Activated naive CD4-positive, alpha-beta T cell (primary cell): ENCODE data around the gene DGKI.

Source experiments
- DNase-seq, 4 experiments: peaks; one replicate each; lab custom pipeline; 2025; lab: John Stamatoyannopoulos, UW

DGKI gene

GRCh38 chr7:137345799-137346449 lies 500.9 kb downstream of the DGKI start:
- DNase-seq: no peak

- DNase-seq: no peak
Observed at GRCh38 chr7:137343281-137343841, 503.4 kb downstream of the DGKI start, which contains the start of gene PTN. TSS of gene PTN (minus strand) at chr7:137343733. CDS start at chr7:137254973, 88,760 bp downstream.

- no peak for DNase-seq
Observed at GRCh38 chr7:137342828-137343261, 503.9 kb downstream of the DGKI start.

GRCh38 chr7:137342265-137342664 lies 504.5 kb downstream of the DGKI start:
- DNase-seq: no peak

- no peak for DNase-seq
Observed at GRCh38 chr7:137337902-137338301, 508.9 kb downstream of the DGKI start.

GRCh38 chr7:137335814-137336213 lies 511.0 kb downstream of the DGKI start:
- no peak for DNase-seq

GRCh38 chr7:137331378-137331777 lies 515.4 kb downstream of the DGKI start:
- no peak for DNase-seq
